Measurements from ENCODE around the gene ROCK2.

Gene ROCK2

DNA sequence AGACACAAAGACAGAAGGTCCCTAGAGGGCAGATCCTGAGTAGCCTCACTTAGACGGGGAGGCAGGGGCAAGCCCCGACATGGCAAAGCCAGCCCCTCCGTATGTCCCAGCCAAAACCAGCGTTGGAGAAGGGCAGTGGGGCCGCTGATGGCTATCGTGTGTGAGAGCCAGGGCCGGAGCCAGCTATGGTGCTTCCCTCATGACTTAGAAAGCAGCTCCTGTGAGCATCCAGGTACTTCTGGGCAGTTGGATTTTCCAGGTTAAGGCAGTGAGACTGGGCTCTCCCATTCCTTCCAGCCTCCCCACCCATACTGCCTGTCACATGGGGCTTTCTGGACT is 31.2 kb upstream of the ROCK2 start:
- no peak for DNase-seq
- TF ChIP-seq GATA1 (IDR thresholded peaks at IDR 0.05; ENCODE audit: low read depth, low read length) (no peak), POLR2A (IDR thresholded peaks at IDR 0.05; ENCODE audit: low read length) (no peak)

DNA sequence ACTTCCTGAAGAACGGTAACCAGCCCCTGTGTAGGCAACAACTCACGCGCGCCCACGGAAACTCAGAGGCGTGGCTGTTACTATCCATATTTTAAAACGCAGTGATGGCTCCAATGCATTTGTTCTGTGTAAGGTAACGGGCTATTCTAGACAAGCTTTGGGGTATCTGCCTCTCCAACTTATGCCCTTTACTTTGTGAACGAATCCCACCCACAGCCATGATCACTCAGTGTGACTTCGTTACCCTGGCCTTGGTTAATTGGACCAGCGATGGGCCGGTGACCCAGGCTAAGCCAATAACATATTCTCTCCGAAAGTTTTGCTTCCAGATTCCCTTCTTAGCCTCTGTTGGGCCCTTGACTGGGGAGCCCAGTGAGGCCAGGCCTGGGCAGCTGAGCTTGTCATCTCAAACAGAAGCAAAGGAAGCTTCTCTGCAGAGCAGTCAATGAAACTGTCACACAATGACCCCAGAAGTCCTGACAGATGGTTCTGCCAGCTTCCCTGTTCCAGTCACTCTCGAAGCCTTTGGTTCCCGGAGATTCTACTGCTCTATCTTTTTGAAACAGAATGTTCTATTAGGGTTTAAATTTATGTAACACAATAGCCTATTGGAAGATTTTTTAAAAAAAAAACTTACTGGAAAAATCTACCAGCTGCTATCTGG is 30.7 kb upstream of the ROCK2 start:
- DNase-seq = no peak
- TF ChIP-seq GATA1 (IDR thresholded peaks at IDR 0.05; ENCODE audit: low read depth, low read length) (no peak), POLR2A (IDR thresholded peaks at IDR 0.05; ENCODE audit: low read length) (no peak)

DNA sequence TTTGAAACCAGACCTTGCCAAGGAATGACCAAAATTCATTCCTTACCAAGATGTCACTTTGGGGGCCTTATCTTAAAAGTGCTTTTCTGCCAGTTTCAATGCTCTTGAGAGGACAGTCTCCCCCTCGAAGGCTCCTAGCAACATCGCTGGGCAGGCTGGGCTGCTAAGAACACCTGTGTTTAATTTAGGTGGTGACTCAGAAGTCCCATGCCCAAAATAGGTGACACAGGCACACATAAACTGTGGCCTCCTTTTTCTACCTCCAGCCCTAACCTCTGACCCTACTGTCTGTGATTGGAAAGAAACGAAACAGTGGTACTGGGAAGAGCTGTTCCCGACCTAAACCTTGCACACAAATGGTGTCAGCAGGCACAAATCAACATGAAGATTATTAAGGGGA is 28.7 kb upstream of the ROCK2 start:
- no peak for TF ChIP-seq POLR2A (IDR thresholded peaks at IDR 0.05; ENCODE audit: low read length)
- no peak for TF ChIP-seq GATA1 (IDR thresholded peaks at IDR 0.05; ENCODE audit: low read depth, low read length)
- no peak for DNase-seq

DNA sequence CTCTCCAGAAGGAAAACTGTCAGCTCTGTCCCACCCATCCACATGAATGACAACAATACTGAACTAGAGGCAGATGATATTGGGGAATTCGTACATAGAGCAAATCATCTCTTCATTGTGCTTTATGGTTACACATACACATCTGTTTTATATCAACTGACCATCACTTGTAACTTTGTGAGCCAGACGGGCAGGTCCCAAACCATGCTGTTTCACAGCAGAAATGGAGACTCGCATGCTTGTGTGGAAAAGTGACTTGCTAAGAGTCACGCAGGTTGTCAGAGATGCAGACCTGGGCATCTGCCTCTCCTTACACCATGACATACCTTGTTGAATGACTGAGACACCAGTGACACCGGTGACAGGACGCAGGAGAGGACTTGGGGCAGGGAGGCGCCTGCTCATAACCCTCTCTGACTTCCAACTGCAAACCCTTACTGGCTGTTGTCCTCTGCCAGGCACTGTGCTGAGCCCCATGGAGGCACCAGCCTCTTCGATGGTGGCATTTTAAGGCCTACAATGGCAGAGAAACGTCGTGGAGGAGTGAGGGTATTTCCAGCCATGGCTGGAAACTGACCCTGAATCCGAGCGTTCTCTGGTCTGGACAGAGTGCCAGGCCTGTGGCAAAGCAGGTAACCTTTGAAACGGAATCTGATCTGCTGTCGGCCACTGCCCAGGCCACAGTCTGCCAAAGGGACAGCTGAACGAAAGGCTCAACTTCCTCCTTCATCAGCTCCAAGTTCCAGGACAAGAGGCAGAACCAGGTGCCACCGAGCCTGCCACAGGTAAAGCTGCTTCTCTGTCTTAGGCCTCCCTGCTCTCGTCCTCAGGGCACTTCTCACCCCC is 26.9 kb upstream of the ROCK2 start:
- no peak for TF ChIP-seq GATA1 (IDR thresholded peaks at IDR 0.05; ENCODE audit: low read depth, low read length)
- DNase-seq = no peak

DNA sequence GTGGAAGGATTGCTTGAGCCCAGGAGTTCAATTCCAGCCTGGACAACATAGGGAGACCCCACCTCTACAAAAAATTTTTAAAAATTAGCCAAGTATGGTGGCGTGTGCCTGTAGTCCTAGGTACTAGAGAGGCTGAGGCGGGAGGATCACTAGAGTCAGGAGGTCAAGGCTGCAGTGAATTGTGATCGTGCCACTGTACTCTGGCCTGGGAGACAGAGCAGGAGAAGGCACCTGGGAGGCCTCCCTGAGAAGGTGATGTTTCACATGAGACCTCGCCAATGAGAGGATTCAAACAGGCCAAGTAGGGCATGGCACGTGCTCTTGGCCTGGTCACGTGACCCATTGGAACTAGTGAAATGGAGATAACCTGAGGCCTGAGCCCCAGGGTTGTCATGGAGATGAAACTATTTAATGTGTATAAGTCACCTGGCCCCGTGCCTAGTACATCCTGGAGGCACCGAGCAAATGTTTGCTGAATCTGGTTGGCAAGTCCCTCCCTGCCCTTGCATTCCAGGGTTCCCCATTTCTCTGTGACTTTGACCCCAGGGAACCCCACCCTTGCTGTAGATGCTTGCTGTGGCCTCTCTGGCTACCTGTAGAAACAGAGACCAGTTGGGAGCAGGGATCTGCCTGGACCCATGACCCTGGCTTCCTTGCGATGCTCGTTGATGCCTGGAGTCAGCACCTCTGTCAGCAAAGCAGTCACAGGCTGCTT is 26.1 kb upstream of the ROCK2 start:
- no peak for TF ChIP-seq POLR2A (IDR thresholded peaks at IDR 0.05; ENCODE audit: low read length)
- no peak for TF ChIP-seq GATA1 (IDR thresholded peaks at IDR 0.05; ENCODE audit: low read depth, low read length)
- DNase-seq = no peak

DNA sequence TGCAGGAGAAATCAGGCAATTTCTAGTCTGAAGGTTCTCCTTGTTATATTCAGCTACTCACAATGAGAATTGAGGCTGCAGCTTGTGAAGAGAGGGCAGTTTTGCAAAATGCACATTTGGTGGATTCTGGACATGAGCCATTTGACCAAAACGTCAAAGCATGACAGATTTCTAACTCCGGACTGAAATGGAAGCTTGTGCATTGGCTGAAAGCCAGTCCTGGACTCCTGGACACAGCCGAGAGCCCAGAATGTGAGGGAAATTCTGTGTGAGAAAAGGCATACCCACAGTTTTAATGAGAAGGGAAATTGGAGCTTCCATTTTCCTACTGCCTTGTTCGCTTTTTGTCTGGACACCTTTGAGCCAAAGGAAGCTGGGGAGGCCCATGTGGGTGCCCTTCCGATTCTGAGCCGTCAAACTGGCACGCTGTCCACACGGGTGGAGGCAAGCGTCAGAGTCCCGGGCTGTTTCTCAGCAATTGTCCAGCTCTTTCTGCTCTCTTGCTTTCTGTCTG is 23.7 kb upstream of the ROCK2 start:
- TF ChIP-seq POLR2A (IDR thresholded peaks at IDR 0.05; ENCODE audit: low read length) (no peak), GATA1 (IDR thresholded peaks at IDR 0.05; ENCODE audit: low read depth, low read length) (no peak)
- no peak for DNase-seq

DNA sequence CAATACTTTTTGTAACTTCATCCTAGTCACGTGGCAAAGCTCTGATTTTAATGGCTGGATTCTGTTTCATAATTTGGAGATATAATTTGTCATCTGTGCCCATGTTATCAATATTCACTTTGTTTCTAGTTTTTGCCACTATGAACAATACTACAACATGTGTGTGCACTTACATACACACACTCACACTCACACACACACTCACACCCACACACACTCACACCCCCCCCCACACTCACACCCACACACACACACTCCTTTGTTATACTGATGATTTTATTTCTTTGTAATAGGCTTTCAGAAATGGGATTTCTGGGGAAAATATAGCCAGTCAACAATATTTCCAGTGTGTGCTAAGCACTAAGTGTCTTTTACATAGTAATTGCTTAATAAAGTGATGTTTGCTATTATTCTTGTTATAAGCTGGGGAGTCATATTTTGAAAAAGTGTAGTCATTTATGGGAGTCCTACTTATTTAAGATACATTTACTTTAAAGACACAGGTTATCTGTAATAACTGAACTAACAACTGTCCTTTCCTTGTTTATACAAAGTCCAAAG is 22.8 kb upstream of the ROCK2 start:
- no peak for TF ChIP-seq POLR2A (IDR thresholded peaks at IDR 0.05; ENCODE audit: low read length)
- TF ChIP-seq GATA1 (IDR thresholded peaks at IDR 0.05; ENCODE audit: low read depth, low read length) = no peak
- DNase-seq = no peak

DNA sequence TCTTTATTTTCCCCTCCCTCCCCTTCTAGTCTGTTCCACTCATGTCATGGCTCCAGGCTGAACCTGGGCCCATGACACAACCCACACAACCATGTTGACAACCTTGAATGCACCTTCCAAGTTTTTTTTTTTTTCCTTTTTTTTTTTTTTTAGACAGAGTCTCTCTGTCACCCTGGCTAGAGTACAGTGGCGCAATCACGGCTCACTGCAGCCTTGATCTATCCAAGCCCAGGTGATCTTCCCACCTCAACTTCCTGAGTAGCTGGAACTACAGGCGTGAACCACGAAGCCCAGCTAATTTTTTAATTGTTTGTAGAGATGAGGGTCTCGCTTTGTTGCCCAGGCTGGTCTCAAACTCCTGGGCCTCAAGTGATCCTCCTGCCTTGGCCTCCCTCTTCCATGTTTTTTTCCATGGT is 21.9 kb upstream of the ROCK2 start:
- no peak for DNase-seq
- TF ChIP-seq POLR2A (IDR thresholded peaks at IDR 0.05; ENCODE audit: low read length) (no peak), GATA1 (IDR thresholded peaks at IDR 0.05; ENCODE audit: low read depth, low read length) (no peak)

DNA sequence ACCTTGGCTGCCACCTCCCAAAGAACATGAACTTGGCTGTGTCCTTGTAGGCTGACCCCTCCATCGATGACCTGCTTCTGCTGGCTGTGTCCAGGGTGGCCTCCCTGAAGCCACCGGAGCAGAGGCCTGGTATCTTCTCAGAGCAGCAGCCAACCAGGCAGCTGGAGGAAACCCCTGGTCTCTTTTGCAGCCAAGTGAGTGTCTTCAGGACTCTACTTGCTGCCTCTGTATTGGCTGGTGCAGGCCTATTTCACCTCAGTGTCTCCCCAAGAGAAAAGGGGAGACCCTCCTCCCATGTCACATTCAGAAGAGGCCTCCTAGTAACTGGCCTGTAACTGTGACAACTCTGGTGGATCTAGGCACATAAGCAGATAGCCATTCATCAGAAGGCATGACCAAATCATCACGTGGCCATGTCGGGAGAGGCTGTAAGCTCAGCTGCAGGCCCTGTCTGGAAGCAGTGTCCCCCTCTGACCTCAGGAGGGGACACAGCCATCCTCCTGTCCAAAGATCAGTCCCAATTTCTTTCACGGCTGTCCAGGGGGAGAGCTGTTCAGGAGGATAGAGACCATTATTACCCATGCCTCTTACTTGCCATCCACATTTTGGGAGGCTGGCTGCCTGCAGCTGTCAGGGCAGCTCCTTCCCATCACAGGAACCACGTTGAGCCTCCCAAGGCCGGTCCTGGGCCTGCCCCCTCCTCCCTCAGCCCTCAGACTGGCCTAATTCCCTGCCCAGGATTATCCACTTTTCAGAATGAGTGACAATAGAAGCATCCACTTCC is 20.9 kb upstream of the ROCK2 start:
- DNase-seq = no peak
- TF ChIP-seq POLR2A (IDR thresholded peaks at IDR 0.05; ENCODE audit: low read length) = no peak
- no peak for TF ChIP-seq GATA1 (IDR thresholded peaks at IDR 0.05; ENCODE audit: low read depth, low read length)

DNA sequence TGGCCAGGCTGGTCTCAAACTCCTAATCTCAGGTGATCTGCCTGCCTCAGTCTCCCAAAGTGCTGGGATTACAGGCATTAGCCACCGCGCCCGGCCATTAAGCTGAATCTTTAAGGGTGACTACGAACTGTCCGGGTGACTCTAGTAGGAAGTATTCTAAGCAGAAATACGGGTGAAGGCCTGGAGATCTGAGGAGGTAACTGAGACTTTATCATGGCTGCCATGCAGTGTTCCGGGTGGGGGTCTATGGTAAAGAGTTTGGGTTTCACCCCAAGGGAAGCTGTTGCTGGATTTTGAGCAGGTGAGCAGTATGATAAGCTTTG is 20.1 kb upstream of the ROCK2 start:
- TF ChIP-seq POLR2A (IDR thresholded peaks at IDR 0.05; ENCODE audit: low read length) = no peak
- no peak for TF ChIP-seq GATA1 (IDR thresholded peaks at IDR 0.05; ENCODE audit: low read depth, low read length)
- no peak for DNase-seq

DNA sequence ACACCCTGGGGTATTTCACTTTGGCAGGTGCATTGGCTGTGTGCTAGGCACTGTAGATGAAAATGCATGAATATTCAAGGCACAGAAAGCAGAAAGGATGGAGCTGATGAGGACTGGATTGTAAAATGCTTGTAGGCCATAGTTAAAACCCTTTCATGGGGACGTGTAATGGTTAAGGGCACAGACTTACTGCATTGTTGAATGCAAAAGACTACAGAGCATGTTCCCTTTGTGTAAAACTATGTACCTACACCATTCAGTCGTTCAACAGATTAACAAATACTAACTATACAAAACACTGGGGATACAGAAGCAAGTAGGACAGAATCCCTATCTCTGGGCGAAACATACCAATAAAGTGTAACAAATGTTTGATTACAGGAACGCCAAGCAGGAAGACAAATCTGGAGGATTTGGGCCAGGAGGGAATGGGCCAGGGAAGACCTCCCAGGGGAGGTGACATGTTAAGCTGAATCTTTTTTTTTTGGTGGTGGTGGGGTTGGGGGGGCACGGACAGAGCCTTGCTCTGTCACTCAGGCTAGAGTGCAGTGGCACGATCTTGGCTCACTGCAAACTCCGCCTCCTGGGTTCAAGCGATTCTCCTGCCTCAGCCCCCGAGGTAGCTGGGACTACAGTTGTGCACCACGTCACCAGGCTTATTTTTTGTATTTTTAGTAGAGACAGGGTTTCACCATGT is 19.6 kb upstream of the ROCK2 start:
- no peak for TF ChIP-seq GATA1 (IDR thresholded peaks at IDR 0.05; ENCODE audit: low read depth, low read length)
- no peak for TF ChIP-seq POLR2A (IDR thresholded peaks at IDR 0.05; ENCODE audit: low read length)
- no peak for DNase-seq

DNA sequence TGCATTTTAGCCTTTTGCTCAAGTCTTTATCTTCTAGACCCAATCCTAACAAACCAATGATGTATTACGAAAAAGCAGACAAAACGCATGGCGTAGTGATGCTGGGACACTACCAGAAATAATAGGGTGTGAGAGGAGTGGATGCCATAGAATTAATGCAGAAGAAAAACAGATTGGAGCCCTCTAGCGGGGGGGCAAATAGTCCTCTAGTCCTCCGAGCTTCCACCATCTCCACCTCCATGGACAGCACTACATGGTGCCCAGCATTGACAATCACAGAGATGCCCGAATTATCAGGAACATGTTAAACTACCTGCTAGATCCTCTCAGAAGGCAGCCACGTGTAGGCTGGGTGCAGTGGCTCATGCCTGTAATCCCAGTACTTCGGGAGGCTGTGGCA is 15.4 kb upstream of the ROCK2 start:
- no peak for DNase-seq
- no peak for TF ChIP-seq POLR2A (IDR thresholded peaks at IDR 0.05; ENCODE audit: low read length)
- TF ChIP-seq GATA1 (IDR thresholded peaks at IDR 0.05; ENCODE audit: low read depth, low read length) = no peak

DNA sequence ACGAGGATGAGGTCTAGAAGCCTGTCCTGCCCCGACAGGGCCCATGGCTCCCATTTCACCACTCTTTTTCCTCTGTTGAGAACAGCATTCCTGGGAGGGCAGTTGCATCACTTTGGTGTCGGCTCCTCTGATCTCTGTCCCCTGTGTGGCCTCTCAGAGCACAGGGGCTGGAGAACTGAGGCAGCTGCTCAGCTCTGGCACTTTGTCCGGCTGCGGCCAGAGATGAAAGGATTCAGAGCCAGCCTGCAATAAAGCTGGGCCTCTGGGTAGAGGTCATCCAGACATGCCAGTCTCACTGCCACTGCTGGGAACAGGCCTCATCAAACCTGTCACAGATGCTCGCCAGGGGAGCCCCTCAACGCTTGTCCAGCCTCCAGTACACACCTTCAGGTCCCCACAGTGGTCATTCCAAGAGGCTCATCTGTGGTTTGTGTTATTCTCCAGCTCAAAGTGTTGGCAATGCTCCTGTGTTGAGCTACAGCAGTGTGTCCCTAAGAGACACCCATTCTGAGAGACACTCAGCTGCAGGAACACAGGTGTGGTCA is 13.1 kb upstream of the ROCK2 start:
- no peak for DNase-seq
- no peak for TF ChIP-seq GATA1 (IDR thresholded peaks at IDR 0.05; ENCODE audit: low read depth, low read length)
- TF ChIP-seq POLR2A (IDR thresholded peaks at IDR 0.05; ENCODE audit: low read length) = no peak
